Measurements from ENCODE around the gene FABP6. TPM values are rescaled to one million over a fixed set of nuclear protein-coding genes. Genes with fewer than 3 reads are reported as not detected.
A peak's percentile ranks its signal among the peaks of the same experiment; 100 is the strongest.

The FABP6 gene
- total RNA-seq, 8 experiments from 2014 or later, result 1.5 to 2.6 (median 1.6) TPM; not detected in 3

- no peak overlapping the region for H3K4me3 ChIP-seq
- in situ Hi-C loops (cut with MboI; ENCODE audit: low pct_unique_long_range_greater_than_20kb in 2 of 9, low sequenced_read_pairs in 9 of 9, unreplicated experiment in 9 of 9), result no loop called here
- peak overlapping the region; percentile 29 to 76 for H3K27ac ChIP-seq
- ATAC-seq (replicated peaks in 6 of 8), result peak in 2 of 8 experiments; percentile 3 to 6
- H3K4me1 ChIP-seq (replicated peaks in 1 of 2), result peaks cover 28 to 34% of the 10 kb centered on the region in 2 donors
- WGBS, 10 experiments, result 50 to 100% (median 67%) methylated on average over 1 to 3 of the region's 5 CpGs; no CpG with 5 or more reads in 3 of the 10 experiments
Observed at GRCh38 chr5:160198146-160198545, 31.2 kb upstream of the FABP6 start.

GRCh38 chr5:160198841-160199409, 30.4 kb upstream of the FABP6 start:
- peak overlapping the region in 3 of 5 donors; percentile 8 to 15 (median 10) for H3K4me3 ChIP-seq
- 0 to 80% (median 43%) methylated on average over 1 to 6 of the region's 8 CpGs; no CpG with 5 or more reads in 2 of the 10 experiments for WGBS, 10 experiments
- peak in 5 of 8 experiments; percentile 41 to 62 (median 53) for ATAC-seq (replicated peaks in 6 of 8)
- in situ Hi-C loops (cut with MboI; ENCODE audit: low pct_unique_long_range_greater_than_20kb in 2 of 9, low sequenced_read_pairs in 9 of 9, unreplicated experiment in 9 of 9), result no loop called here
- H3K27ac ChIP-seq, result peak overlapping the region; percentile 18 to 76
- peaks cover 28 to 34% of the 10 kb centered on the region in 2 donors for H3K4me1 ChIP-seq (replicated peaks in 1 of 2)

DNA sequence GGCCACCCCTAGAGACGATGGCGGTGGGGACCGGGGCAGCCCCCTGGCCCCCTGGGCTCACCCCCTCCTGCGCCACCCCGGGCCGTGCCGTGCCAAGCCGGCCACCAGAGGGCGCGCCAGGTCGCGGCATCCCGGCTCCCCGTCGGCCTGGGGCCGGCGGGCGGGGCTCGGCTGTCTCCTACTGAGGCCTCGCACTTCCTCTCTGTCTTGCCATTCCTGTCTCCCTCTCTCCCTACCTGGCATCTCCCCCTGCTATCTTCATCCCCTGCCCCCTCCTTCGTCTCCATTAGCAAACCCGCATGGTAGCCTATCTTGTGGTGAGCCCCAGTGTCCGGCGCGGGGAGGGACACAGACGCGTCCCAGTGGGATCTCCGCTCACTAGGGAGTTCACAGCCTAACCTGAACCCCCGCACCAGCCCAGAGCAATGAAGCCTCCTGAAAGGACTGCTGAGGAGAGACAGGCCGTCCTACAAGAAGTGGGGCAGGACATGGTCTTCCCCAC, 29.8 kb upstream of the FABP6 start:
- WGBS, 10 experiments, result no CpG with 5 or more reads among the region's 30 CpGs
- in situ Hi-C loops (cut with MboI; ENCODE audit: low pct_unique_long_range_greater_than_20kb in 2 of 9, low sequenced_read_pairs in 9 of 9, unreplicated experiment in 9 of 9), result no loop called here
- peaks cover 28 to 34% of the 10 kb centered on the region in 2 donors for H3K4me1 ChIP-seq (replicated peaks in 1 of 2)
- ATAC-seq (replicated peaks in 6 of 8), result peak; percentile 82 to 100 (median 88)
- H3K4me3 ChIP-seq, result peak overlapping the region in 3 of 5 donors; percentile 8 to 15 (median 10)
- H3K27ac ChIP-seq, result peak overlapping the region; percentile 18 to 76

- in situ Hi-C loops (cut with MboI; ENCODE audit: low pct_unique_long_range_greater_than_20kb in 2 of 9, low sequenced_read_pairs in 9 of 9, unreplicated experiment in 9 of 9), result loop anchor here in 2 of 9 experiments (10.0 to 25.0 kb wide), 2 partner anchors 130 to 138 kb away; no protein-coding TSS in a partner anchor
- no peak for ATAC-seq (replicated peaks in 6 of 8)
- no peak overlapping the region for H3K27ac ChIP-seq
- 19 to 83% (median 61%) methylated on average over 1 to 2 of the region's 2 CpGs; no CpG with 5 or more reads in 4 of the 10 experiments for WGBS, 10 experiments
- H3K4me3 ChIP-seq, result no peak overlapping the region
- peaks cover 8 to 13% of the 10 kb centered on the region in 2 donors for H3K4me1 ChIP-seq (replicated peaks in 1 of 2)
Observed at GRCh38 chr5:160207061-160207460, 22.2 kb upstream of the FABP6 start.

- WGBS, 10 experiments, result 29 to 100% (median 96%) methylated on average over 1 to 2 of the region's 2 CpGs; no CpG with 5 or more reads in 4 of the 10 experiments
- in situ Hi-C loops (cut with MboI; ENCODE audit: low pct_unique_long_range_greater_than_20kb in 2 of 9, low sequenced_read_pairs in 9 of 9, unreplicated experiment in 9 of 9), result loop anchor here in 2 of 9 experiments (10.0 to 25.0 kb wide), 2 partner anchors 127 to 135 kb away; no protein-coding TSS in a partner anchor
- Histone ChIP-seq H3K4me1 (replicated peaks in 1 of 2) (peaks cover 8 to 13% of the 10 kb centered on the region in 2 donors), H3K4me3 (no peak overlapping the region), H3K27ac (no peak overlapping the region)
- ATAC-seq (replicated peaks in 6 of 8), result no peak
Observed at GRCh38 chr5:160209917-160210316, 19.4 kb upstream of the FABP6 start.

DNA sequence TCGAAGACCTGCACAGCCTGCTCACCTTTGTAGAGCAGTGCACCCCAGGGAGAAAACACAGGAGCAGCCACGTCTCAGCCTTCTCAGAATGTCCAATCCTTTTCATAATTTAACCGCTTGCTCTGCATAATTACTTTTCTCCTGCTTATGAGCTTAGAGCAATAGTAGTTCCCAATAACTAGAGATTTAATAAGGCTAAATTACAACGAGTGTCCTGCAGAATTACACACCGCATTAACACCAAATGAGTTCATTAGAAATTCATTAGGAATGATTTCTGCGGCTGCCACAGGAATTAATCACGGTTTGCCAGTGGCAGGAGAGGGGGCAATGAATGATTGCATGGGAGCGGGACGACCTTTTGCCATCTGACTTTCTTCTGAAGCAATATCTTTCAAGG, 18.7 kb upstream of the FABP6 start:
- in situ Hi-C loops (cut with MboI; ENCODE audit: low pct_unique_long_range_greater_than_20kb in 2 of 9, low sequenced_read_pairs in 9 of 9, unreplicated experiment in 9 of 9), result loop anchor here in 1 of 9 experiments (25.0 kb wide), 1 partner anchor 127 kb away; no protein-coding TSS in a partner anchor
- ATAC-seq (replicated peaks in 6 of 8), result peak in 3 of 8 experiments; percentile 17 to 47 (median 26)

DNA sequence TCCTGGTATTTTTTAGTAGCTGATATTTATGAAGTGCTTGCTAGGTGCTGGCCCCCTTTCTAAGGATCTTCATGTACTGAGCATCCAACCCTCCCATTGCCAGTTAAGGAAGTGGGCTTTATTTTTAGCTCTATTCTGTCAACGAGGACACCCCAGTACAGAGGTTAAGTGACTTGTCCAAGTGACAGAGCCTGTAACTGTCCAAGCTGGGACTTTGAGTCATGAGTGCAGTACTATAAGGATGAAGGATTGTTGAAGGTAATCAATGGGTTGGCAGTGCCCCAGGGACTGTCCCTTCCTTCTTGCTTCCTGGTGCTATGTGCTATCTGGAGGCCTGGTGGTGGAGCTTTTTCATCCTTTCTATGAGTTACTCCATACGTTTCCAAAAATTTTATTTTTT, 18.0 kb upstream of the FABP6 start:
- no peak for ATAC-seq (replicated peaks in 6 of 8)
- Histone ChIP-seq H3K27ac (peak overlapping the region in 1 of 2 donors; percentile 25), H3K4me3 (no peak overlapping the region), H3K4me1 (replicated peaks in 1 of 2) (peaks cover 8 to 13% of the 10 kb centered on the region in 2 donors)
- 20 to 77% (median 65%) methylated on average over 1 to 2 of the region's 2 CpGs; no CpG with 5 or more reads in 3 of the 10 experiments for WGBS, 10 experiments
- in situ Hi-C loops (cut with MboI; ENCODE audit: low pct_unique_long_range_greater_than_20kb in 2 of 9, low sequenced_read_pairs in 9 of 9, unreplicated experiment in 9 of 9), result loop anchor here in 1 of 9 experiments (25.0 kb wide), 1 partner anchor 126 kb away; no protein-coding TSS in a partner anchor

More for the DNA sequence above, 18.7 kb upstream of the FABP6 start:
- WGBS, 10 experiments, result 26 to 100% (median 36%) methylated on average over 1 to 6 of the region's 9 CpGs; no CpG with 5 or more reads in 3 of the 10 experiments
- Histone ChIP-seq H3K4me3 (no peak overlapping the region), H3K4me1 (replicated peaks in 1 of 2) (peaks cover 8 to 13% of the 10 kb centered on the region in 2 donors), H3K27ac (no peak overlapping the region)

GRCh38 chr5:160213537-160213936, 15.8 kb upstream of the FABP6 start:
- no peak overlapping the region for H3K4me3 ChIP-seq
- H3K27ac ChIP-seq, result no peak overlapping the region
- peaks cover 8 to 13% of the 10 kb centered on the region in 2 donors for H3K4me1 ChIP-seq (replicated peaks in 1 of 2)
- 0 to 95% (median 42%) methylated on average over 1 to 5 of the region's 5 CpGs for WGBS, 10 experiments
- in situ Hi-C loops (cut with MboI; ENCODE audit: low pct_unique_long_range_greater_than_20kb in 2 of 9, low sequenced_read_pairs in 9 of 9, unreplicated experiment in 9 of 9), result loop anchor here in 1 of 9 experiments (25.0 kb wide), 1 partner anchor 124 kb away; no protein-coding TSS in a partner anchor
- ATAC-seq (replicated peaks in 6 of 8), result peak in 3 of 8 experiments; percentile 45 to 88 (median 86)

GRCh38 chr5:160219356-160219755, 9.9 kb upstream of the FABP6 start:
- Histone ChIP-seq H3K27ac (no peak overlapping the region), H3K4me1 (replicated peaks in 1 of 2) (no peaks in the 10 kb centered on the region), H3K4me3 (no peak overlapping the region)
- in situ Hi-C loops (cut with MboI; ENCODE audit: low pct_unique_long_range_greater_than_20kb in 2 of 9, low sequenced_read_pairs in 9 of 9, unreplicated experiment in 9 of 9), result loop anchor here in 1 of 9 experiments (25.0 kb wide), 1 partner anchor 118 kb away; no protein-coding TSS in a partner anchor
- no peak for ATAC-seq (replicated peaks in 6 of 8)
- WGBS, 10 experiments, result 33 to 81% (median 62%) methylated on average over 1 to 3 of the region's 4 CpGs; no CpG with 5 or more reads in 6 of the 10 experiments

DNA sequence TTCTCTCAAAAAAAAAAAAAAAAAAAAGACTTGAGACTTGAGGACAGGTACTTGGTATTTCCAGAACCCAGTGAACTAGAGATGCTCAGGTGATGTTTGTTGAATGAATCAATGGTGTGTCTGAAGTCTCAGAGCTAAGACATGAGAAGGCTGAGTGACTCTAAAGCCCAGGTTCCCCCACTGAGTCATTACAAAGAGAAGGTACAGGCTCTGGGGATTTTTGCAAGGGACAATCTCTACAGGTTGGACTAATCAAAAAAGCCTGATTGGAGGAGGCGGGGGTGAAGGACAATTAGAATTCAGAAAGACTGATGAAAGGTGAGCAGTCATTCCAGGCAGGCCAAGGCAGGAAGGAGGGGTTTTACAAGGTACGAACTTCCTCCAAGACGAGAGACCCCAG, 8.2 kb upstream of the FABP6 start:
- H3K27ac ChIP-seq, result no peak overlapping the region
- 19 to 94% (median 60%) methylated on average over 1 to 3 of the region's 3 CpGs; no CpG with 5 or more reads in 3 of the 10 experiments for WGBS, 10 experiments
- no peak overlapping the region for H3K4me3 ChIP-seq
- no peaks in the 10 kb centered on the region for H3K4me1 ChIP-seq (replicated peaks in 1 of 2)
- in situ Hi-C loops (cut with MboI; ENCODE audit: low pct_unique_long_range_greater_than_20kb in 2 of 9, low sequenced_read_pairs in 9 of 9, unreplicated experiment in 9 of 9), result loop anchor here in 1 of 9 experiments (25.0 kb wide), 1 partner anchor 116 kb away; no protein-coding TSS in a partner anchor
- no peak for ATAC-seq (replicated peaks in 6 of 8)

- WGBS, 10 experiments, result 21 to 90% (median 80%) methylated on average over 1 to 2 of the region's 2 CpGs; no CpG with 5 or more reads in 5 of the 10 experiments
- H3K27ac ChIP-seq, result no peak overlapping the region
- H3K4me3 ChIP-seq, result no peak overlapping the region
- H3K4me1 ChIP-seq (replicated peaks in 1 of 2), result no peaks in the 10 kb centered on the region
- ATAC-seq (replicated peaks in 6 of 8), result peak in 2 of 8 experiments; percentile 52 to 60
- in situ Hi-C loops (cut with MboI; ENCODE audit: low pct_unique_long_range_greater_than_20kb in 2 of 9, low sequenced_read_pairs in 9 of 9, unreplicated experiment in 9 of 9), result no loop called here
Observed at GRCh38 chr5:160227012-160227411, 2.3 kb upstream of the FABP6 start.

GRCh38 chr5:160230686-160231527, 1.6 kb downstream of the FABP6 start:
- no peak for ATAC-seq (replicated peaks in 6 of 8)
- H3K4me1 ChIP-seq (replicated peaks in 1 of 2), result no peaks in the 10 kb centered on the region
- no peak overlapping the region for H3K27ac ChIP-seq
- in situ Hi-C loops (cut with MboI; ENCODE audit: low pct_unique_long_range_greater_than_20kb in 2 of 9, low sequenced_read_pairs in 9 of 9, unreplicated experiment in 9 of 9), result no loop called here
- H3K4me3 ChIP-seq, result no peak overlapping the region
- 56 to 100% (median 100%) methylated on average over 1 to 6 of the region's 9 CpGs; no CpG with 5 or more reads in 4 of the 10 experiments for WGBS, 10 experiments
